GM19193 (cell line): Measurements from ENCODE around the gene TUNAR.

Source experiments
- POLR2A ChIP-seq: IDR thresholded peaks from 4 replicates; pipeline ENCODE4 v1.6.1; 2011; ENCODE audit not compliant: insufficient read depth, insufficient read length; ENCODE audit errors: extremely low read depth

The TUNAR gene

DNA sequence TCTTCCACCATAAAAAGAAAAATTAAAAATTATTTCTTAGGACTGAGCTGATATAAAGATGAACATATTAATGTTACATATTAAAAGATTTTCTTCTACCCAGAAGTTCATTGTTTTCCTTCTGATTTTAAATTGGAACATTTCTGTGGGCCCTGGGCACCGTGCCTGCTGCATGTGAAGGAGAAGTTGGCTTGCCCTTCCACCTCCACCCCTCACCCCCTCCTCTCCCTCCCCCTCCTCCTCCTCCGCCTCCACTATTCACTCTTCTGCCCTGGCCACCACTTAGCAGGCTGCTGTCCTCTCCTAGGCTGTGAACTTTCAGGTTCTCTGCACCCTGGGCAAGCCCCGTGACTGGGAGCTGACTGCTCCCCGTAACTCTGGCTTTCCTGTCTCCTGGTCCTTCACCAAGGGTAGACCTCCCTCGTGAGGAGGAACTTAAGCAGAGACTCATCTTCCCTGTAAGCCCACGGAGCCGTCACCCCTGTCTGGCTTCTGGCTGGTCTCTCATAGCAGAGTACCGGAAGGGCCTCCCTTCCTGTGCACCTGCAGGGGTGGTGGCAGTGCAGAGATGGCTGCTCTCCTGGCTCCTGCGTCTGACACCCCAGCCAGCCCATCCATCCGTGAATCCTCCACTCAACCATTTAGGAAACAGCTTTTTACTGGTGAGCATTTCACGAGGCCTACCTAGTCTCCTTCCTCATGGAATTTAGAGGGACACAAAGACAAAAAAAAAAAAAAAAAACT lies 12.8 kb downstream of the TUNAR start:
- no peak for TF ChIP-seq POLR2A

DNA sequence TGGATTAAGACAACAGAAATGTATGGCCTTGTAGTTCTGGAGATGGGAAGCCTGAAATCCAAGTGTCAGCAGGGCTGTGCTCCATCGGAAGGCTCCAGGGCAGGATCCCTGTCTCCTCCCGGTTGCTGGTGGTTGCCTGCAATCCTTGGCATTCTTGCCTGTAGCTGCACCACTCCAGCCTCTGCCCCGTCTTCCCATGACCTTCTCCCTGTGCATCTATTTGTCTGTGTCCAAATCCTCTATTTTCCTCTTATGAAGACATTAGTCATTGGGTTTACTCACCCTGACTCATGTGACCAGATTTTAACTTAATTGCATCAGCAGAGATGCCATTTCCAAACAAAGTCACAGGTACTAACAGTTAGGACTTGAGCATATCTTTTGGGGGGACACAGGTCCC lies 15.1 kb downstream of the TUNAR start:
- no peak for TF ChIP-seq POLR2A

DNA sequence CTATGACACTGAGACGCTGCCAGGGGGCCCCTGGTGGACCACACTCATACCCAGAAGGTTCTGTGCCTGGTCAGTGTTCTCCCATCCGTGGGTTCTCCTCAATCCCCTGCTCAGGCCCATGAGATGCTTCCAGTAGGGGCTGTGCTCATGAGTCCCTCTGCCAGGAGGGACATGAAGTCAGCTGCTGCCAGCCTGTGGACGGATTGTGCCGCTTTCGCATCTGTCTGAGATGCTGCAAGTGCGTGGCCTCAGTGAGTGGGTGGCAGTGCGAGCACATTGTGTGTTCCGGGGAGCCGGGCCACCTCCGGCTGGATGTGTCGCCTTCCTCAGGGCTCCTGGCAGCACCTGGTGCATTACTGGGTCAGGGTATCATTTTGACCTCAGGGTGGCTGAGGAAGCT lies 15.5 kb downstream of the TUNAR start:
- TF ChIP-seq POLR2A, result no peak

DNA sequence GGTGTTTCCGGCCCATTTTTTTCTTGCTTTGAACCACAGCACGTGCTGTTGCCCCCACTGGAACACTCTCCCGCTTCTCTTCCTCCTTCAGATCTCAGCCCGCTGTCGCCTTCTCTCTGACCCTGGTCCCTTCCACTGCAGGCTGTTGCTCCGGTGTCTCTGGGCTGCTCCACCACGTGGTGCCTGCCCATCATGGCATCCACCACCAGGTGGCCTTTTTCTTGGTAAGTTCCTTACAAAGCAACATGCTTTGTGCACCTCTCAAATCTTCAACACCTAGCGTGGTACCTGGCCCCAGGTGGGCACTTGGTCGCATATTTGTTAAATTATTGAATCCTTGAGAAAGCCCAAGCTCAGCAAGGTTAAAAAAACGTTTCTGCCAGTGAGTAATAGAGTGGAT lies 19.1 kb downstream of the TUNAR start:
- TF ChIP-seq POLR2A, result no peak

DNA sequence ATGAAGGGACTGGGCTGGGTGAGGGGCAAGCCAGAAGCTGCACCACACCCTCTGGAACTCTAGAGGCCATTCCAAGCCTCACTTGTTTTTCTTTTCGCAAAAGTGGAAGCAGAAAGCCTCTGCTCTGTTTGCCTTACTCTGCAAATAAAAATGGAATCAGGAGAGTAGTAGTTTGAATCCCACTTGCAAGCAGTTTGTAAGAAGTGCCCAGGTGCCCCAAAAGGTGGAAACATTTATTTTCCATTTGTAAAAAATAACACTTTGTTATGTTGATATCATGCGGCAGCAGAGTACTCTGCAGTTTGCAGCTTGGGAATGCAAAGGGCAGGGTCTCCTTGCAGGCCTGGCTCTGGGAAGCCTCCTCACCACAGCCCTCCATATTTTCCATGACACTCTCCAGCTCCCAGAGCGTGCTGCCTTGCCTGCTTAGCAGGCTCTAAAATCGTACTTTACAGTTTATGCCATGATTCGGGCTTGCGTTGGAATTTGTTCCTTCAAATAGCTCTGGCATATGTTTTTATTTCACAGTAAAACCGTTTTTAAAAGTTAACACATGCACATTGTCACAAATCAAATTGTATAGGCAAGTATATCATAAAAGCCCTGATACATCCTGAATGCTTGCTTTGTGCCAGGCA lies 20.0 kb downstream of the TUNAR start:
- no peak for TF ChIP-seq POLR2A

DNA sequence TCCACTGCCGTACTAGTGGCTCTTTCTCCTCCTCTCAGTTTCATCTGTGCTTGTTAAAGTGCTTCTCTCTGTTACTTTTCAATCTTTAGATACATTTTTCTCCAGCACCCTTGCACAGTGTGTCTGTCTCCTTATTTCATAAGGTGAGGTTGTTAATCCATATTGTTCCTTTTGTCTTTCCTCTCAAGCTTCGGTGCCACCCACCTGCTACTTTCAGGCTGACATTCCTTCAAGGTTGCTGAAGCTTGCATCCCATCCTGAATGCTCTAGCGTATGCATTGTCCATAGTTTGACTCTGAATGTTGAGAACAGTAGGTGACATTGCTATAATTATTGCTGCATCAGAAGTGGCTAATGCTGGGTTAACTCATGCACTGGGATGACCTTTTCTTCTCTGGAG lies 20.6 kb downstream of the TUNAR start:
- TF ChIP-seq POLR2A, result no peak

DNA sequence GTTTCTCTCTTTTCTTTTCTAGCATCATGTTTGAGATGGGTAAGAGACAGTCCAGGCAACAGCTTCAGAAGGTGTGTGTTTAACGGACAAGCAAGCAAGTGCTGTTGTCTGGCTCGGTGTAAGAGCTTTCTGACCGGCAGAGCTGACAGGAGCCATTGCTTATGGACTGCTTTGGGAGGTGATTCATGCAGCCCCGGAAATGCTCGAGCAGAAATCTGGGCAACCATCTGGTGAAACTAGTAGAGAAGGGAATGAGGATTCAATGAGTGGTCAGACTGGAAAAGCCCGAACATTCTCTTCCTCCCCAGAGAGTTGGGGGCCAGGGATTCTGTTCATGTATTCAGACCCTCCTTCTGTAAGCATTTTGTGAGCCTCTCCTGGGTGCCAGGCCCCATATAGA lies 24.4 kb downstream of the TUNAR start:
- TF ChIP-seq POLR2A, result no peak

DNA sequence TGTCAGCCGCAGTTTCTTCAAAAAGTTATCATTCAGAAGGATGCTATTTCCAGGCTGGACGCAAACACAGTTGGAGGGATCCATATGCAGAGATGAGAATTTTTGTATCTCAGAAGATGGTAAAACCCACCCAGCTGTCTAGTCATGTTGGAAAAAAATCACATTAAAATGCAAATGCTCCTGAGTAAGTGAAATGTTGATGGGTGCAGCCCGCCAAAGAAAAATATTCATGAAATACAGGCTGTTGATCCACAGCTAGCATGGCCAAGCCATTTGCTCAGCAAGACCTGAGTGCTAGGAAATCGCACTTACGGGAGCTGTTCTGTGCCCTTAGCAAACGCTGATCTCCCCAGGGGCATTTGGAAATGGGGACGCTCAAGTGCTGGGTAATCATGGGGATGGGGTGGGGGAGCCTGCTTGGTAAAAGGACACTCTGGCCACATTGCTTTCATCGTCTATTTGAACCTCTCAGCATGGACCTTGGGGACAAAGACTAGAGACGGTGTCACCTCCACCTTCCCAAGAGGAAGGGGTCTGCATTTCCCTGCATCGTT lies 25.7 kb downstream of the TUNAR start:
- no peak for TF ChIP-seq POLR2A

DNA sequence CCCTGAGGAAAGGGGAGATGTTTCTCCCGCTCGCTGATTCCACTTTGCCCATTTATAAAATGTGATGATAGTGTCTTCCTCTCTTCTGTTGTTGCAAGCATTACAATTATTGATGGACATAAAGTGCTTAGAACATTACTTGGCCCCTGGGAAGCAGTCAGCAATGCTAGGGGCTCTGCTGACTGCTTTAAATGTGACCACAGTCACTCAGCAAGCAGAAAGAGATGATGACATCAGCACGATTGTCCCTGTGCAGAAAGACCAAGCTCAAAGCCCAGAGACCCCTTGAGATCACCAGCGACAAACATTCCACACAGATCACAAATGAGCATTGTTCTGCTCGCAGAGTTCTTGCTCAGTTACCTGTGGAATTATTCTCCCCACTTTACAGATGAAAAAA lies 26.5 kb downstream of the TUNAR start:
- no peak for TF ChIP-seq POLR2A

DNA sequence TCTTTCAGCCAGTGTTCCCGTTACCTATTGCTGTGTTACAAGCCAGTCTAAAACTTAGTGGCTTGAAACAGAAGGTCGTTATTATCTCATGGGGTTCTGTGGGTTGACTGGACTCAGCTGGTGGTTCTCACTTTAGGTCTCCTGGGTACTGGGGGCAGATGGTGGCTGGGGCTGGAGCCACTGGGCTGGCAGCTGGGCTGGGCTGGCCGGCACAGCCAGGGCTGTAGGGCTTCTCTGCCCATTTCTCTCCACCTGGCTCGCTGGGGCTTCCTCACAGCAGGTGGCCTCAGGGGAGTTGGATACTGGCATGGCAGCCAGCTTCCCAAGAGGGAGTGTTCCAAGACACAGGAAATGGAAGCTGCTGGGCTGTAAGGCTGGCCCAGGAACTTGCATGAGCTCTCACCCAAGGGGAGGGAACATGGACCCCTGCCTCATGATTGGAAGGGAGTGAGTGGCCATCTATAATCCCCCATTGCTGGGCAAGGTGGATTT lies 27.0 kb downstream of the TUNAR start:
- no peak for TF ChIP-seq POLR2A

DNA sequence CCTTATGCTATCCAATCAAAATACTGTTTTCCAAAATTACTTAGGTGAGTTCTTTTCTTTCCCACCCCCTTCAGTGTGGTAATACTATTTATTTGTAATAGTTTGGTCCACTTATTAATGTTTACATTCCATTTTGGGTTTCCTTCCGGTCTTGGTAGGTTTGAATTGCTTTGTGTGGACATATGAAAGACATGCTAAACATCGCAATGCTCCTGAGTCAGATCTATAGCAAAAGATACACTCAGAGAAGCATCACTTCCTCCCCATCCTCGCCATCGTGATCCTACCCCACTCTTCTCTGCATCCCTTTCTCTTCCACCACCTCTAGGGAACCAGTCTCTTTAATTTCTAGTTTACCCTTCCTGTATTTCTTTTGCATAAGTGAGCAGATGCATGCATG lies 30.0 kb downstream of the TUNAR start:
- TF ChIP-seq POLR2A, result no peak

DNA sequence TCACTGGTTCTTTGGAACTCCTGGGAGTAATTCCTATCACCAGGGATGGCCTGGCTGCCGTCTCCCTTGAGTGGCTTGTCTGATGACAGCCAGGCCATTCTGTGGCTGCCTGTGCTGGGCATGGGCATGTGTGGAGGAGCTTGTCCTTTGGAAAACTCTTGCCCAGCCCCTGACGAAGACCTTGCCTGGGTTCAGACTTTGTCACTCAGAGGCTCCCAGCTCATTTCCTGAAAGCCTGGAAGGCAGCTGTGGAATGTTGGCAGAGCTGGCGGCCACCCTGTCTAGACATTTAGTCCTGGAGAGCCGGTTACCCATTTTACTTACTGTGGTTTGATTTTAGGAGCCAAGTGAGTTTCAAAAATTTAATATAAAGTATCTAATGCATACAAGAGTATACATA lies 34.0 kb downstream of the TUNAR start:
- TF ChIP-seq POLR2A, result no peak

DNA sequence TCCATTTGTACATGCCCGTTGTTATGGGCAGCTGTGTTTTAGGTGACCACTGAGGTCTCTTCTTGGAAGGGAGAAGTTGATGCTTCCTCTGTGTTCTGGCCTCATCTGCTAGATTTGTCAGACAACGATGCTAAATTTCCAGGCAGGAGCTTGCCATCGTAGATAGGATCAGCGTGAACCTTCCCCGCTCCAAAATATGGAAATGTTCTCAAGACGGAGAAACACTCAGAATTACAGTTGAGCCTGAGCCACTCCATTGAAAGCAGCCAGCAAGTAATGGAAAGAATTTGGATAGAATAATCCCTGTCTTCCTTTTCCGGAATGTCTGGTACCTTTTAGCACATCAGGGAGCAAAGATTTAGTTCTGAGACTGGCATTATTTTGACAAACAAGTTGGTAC lies 34.8 kb downstream of the TUNAR start:
- TF ChIP-seq POLR2A, result no peak

DNA sequence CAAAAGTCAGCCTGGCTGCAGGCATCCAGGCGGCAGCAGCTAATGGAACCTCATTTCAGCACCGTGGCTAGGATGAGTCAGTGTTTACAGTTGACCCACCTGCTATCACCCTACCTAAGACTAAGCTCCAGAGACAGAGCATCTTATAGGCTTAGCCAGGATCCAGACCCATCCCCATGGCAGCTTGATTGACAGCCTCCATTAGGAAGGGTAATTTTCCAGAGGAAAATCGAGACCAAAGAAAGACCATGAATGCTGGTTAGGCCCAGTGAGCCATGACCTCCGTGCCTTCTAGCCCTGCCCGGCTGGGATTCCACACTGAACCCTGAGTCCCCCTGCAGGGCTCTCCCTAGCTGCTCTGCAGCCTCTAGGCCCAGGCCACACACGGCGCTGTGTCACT lies 38.7 kb downstream of the TUNAR start:
- no peak for TF ChIP-seq POLR2A

DNA sequence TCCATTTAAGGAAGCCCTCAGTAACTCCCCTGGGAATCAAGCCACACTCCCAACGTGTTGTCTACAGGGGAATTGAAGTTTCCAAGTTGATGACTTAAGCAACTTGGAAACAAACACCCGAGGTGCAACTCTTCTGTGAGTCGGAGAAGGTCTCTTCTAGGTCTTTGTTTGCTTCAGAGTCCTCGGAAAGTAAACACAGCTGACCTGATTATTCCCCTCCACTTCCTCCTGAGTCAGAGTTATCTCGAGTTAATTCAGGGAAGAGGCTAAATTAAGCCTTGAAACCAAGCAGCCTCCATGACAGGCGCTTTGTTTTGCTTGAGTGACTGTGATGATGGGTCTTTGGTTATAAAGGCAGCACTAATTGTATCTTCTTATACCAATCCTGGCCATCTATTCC lies 41.8 kb downstream of the TUNAR start:
- TF ChIP-seq POLR2A, result no peak
